ENCODE data around the gene MLNR.

Gene MLNR

DNA sequence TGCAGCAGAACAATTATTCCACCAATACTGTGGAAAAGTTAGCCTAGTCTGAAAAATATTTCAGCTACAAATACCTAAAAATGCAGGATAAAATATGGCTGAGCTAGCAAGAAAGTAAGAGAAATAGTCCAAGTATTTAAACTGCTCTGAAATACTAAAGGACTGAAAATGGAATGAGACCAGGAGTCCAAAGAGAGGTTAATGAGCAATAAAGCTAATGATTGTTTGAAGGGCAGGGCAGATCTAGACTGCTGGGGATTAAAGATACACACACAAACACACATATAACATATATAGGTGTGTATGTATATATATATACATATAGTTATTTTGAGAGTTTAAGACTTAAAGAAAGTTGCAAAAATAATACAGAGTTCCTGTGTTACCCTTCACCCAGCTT lies 25.0 kb downstream of the MLNR start (continued):
- TF ChIP-seq, protein P1, sequence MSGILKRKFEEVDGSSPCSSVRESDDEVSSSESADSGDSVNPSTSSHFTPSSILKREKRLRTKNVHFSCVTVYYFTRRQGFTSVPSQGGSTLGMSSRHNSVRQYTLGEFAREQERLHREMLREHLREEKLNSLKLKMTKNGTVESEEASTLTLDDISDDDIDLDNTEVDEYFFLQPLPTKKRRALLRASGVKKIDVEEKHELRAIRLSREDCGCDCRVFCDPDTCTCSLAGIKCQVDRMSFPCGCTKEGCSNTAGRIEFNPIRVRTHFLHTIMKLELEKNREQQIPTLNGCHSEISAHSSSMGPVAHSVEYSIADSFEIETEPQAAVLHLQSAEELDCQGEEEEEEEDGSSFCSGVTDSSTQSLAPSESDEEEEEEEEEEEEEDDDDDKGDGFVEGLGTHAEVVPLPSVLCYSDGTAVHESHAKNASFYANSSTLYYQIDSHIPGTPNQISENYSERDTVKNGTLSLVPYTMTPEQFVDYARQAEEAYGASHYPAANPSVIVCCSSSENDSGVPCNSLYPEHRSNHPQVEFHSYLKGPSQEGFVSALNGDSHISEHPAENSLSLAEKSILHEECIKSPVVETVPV (CRISPR knock-in tag; IDR thresholded peaks at IDR 0.05): no peak
- no peak for TF ChIP-seq ESRRG (CRISPR knock-in tag; IDR thresholded peaks at IDR 0.05)
- TF ChIP-seq ARNTL (CRISPR knock-in tag; IDR thresholded peaks at IDR 0.05; ENCODE audit: borderline replicate concordance, low read depth): no peak
- TF ChIP-seq ZC3H10 (CRISPR knock-in tag; IDR thresholded peaks at IDR 0.05): no peak
- TF ChIP-seq ZFP3 (CRISPR knock-in tag; IDR thresholded peaks at IDR 0.05): no peak

DNA sequence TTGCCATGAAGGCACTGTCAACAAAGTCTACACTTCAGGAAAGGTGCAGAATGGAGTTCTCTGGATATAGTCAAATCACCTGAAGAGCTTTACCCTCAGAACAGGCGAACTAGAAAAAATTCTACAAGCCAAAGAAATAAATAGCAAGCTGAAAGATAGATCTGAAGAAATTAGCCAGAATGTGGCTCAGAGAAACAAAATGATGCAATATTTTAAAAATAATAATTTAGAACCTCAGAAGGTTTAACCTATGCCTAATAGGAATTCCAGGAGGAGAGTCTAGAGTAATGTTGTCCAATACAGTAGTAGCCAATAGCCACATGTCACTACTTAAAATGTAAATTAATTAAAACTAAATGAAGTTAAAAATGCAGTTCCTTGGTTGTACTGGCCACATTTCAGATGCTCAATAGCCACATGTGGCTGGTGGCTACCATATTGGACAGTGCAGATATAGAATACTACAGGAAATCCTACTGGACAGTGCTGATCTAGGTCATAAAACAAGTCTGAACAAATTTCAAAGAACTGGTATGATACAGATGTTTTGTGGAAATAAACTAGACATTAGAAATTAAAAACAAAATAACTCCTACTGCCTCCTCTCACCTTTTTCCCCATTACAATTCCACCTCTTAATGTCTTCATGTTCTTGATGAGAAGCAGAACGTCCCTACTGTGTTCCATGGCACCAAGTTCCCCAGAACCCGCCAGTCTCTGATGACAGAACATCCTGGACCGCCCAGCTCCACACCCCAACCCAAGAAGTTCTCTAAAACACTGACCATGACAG lies 26.9 kb downstream of the MLNR start:
- ATAC-seq: peak; percentile 52
- TF ChIP-seq BACH2 (CRISPR knock-in tag; IDR thresholded peaks at IDR 0.05; ENCODE audit: borderline replicate concordance) (no peak), RARB (CRISPR knock-in tag; IDR thresholded peaks at IDR 0.05) (no peak), ZNF565 (CRISPR knock-in tag; conservative IDR thresholded peaks at IDR 0.05; ENCODE audit: low read depth) (no peak), ARNTL (CRISPR knock-in tag; IDR thresholded peaks at IDR 0.05; ENCODE audit: borderline replicate concordance, low read depth) (no peak), ZFP3 (CRISPR knock-in tag; IDR thresholded peaks at IDR 0.05) (no peak), ZNF8 (CRISPR knock-in tag; IDR thresholded peaks at IDR 0.05) (no peak), ZFP30 (CRISPR knock-in tag; IDR thresholded peaks at IDR 0.05) (no peak), GLIS3 (CRISPR knock-in tag; IDR thresholded peaks at IDR 0.05) (no peak), TCF4 (CRISPR knock-in tag; IDR thresholded peaks at IDR 0.05; ENCODE audit: borderline replicate concordance) (no peak)
- TF ChIP-seq, protein P2, sequence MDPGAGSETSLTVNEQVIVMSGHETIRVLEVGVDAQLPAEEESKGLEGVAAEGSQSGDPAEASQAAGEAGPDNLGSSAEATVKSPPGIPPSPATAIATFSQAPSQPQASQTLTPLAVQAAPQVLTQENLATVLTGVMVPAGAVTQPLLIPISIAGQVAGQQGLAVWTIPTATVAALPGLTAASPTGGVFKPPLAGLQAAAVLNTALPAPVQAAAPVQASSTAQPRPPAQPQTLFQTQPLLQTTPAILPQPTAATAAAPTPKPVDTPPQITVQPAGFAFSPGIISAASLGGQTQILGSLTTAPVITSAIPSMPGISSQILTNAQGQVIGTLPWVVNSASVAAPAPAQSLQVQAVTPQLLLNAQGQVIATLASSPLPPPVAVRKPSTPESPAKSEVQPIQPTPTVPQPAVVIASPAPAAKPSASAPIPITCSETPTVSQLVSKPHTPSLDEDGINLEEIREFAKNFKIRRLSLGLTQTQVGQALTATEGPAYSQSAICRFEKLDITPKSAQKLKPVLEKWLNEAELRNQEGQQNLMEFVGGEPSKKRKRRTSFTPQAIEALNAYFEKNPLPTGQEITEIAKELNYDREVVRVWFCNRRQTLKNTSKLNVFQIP (CRISPR knock-in tag; IDR thresholded peaks at IDR 0.05; ENCODE audit: borderline replicate concordance, low read depth): no peak
- TF ChIP-seq, protein P3, sequence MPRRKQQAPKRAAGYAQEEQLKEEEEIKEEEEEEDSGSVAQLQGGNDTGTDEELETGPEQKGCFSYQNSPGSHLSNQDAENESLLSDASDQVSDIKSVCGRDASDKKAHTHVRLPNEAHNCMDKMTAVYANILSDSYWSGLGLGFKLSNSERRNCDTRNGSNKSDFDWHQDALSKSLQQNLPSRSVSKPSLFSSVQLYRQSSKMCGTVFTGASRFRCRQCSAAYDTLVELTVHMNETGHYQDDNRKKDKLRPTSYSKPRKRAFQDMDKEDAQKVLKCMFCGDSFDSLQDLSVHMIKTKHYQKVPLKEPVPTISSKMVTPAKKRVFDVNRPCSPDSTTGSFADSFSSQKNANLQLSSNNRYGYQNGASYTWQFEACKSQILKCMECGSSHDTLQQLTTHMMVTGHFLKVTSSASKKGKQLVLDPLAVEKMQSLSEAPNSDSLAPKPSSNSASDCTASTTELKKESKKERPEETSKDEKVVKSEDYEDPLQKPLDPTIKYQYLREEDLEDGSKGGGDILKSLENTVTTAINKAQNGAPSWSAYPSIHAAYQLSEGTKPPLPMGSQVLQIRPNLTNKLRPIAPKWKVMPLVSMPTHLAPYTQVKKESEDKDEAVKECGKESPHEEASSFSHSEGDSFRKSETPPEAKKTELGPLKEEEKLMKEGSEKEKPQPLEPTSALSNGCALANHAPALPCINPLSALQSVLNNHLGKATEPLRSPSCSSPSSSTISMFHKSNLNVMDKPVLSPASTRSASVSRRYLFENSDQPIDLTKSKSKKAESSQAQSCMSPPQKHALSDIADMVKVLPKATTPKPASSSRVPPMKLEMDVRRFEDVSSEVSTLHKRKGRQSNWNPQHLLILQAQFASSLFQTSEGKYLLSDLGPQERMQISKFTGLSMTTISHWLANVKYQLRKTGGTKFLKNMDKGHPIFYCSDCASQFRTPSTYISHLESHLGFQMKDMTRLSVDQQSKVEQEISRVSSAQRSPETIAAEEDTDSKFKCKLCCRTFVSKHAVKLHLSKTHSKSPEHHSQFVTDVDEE (CRISPR knock-in tag; IDR thresholded peaks at IDR 0.05): no peak

DNA sequence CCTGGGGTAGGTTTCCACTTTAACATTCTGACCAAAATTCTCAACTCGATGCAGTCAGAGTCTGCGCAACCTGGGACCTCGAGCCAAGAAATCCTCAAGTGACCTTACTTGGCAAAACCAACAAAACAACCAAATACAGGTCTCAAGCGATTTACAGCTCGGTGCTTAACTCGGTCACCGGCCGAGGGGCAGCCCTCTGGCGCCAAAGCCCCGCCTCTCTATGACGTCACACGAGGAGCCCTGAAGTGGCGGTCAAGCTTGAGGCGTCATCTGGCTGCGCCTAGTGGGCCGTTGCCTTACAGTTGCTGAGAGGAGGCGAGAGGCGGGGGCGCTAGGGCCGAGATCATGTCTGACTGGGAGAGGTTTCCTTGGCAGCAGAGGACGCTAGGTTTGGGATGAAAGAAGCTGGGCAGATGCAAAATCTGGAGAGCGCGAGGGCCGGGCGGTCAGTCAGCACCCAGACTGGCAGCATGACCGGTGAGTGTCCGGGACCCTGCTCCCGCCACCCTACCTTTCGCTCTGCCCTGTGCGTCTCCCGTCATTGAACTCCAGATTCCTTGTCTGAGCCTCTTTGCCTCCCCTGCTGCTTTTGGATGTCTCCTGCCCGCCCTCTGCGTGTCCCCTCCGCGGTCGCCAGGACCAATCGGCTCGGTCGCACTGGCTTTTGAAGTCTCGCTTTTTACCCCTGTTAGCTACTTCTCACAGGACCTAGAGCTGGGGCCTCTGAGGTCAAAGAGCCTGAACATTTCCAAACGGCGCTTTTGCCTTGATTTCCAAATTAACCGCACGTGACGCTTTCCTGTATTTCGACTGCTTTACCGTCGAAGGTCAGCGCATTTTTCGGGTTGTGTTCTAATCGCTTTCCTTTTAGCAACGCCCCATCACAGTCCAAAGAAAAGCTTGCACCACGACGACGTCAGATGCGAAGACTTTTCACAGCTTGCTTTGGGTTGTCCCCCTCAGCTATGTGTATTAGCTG lies 27.8 kb downstream of the MLNR start, which contains the start of gene CDADC1:
Gene CDADC1 (plus strand): TSS at position 283 of the 979 bp plus-strand sequence. CDS start 113 bp downstream, at position 396.
- TF ChIP-seq ESRRG (CRISPR knock-in tag; IDR thresholded peaks at IDR 0.05) (no peak), ZFP3 (CRISPR knock-in tag; IDR thresholded peaks at IDR 0.05) (0 out of 2 replicates have a peak, but pooled peaks have one; percentile 27), ZNF565 (CRISPR knock-in tag; conservative IDR thresholded peaks at IDR 0.05; ENCODE audit: low read depth) (0 out of 2 replicates have a peak, but pooled peaks have one; percentile 31)
- TF ChIP-seq, protein P3 (CRISPR knock-in tag; IDR thresholded peaks at IDR 0.05): no peak
- peak; percentile 95 for ATAC-seq

DNA sequence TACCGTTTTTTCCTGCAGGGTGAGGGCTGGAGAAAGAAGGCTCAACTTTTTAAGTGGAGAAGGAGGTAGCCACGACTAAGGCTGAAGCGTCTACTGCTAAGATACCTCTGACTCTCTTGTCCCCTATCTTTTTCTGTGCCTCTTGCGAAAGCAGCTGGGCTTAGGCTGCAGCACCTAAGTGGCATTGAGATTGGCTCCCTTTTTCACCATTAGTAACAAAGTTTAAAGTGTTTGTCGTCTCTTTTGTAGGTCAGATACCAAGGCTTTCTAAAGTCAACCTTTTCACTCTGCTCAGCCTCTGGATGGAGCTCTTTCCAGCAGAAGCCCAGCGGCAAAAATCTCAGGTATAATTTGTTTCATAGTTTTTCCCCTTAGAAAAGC lies 28.5 kb downstream of the MLNR start:
- ATAC-seq: peak; percentile 52
- no peak for TF ChIP-seq SNAI2 (CRISPR knock-in tag; IDR thresholded peaks at IDR 0.05)
- TF ChIP-seq BACH2 (CRISPR knock-in tag; IDR thresholded peaks at IDR 0.05; ENCODE audit: borderline replicate concordance): no peak
- TF ChIP-seq, protein P4, sequence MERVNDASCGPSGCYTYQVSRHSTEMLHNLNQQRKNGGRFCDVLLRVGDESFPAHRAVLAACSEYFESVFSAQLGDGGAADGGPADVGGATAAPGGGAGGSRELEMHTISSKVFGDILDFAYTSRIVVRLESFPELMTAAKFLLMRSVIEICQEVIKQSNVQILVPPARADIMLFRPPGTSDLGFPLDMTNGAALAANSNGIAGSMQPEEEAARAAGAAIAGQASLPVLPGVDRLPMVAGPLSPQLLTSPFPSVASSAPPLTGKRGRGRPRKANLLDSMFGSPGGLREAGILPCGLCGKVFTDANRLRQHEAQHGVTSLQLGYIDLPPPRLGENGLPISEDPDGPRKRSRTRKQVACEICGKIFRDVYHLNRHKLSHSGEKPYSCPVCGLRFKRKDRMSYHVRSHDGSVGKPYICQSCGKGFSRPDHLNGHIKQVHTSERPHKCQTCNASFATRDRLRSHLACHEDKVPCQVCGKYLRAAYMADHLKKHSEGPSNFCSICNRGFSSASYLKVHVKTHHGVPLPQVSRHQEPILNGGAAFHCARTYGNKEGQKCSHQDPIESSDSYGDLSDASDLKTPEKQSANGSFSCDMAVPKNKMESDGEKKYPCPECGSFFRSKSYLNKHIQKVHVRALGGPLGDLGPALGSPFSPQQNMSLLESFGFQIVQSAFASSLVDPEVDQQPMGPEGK (CRISPR knock-in tag; IDR thresholded peaks at IDR 0.05; ENCODE audit: borderline replicate concordance): no peak
- TF ChIP-seq ZNF565 (CRISPR knock-in tag; conservative IDR thresholded peaks at IDR 0.05; ENCODE audit: low read depth): no peak
- TF ChIP-seq ARNTL (CRISPR knock-in tag; IDR thresholded peaks at IDR 0.05; ENCODE audit: borderline replicate concordance, low read depth): no peak
- TF ChIP-seq CSDC2 (CRISPR knock-in tag; IDR thresholded peaks at IDR 0.05): no peak
- no peak for TF ChIP-seq ZNF70 (CRISPR knock-in tag; IDR thresholded peaks at IDR 0.05)
- TF ChIP-seq, protein P1 (CRISPR knock-in tag; IDR thresholded peaks at IDR 0.05): no peak
- TF ChIP-seq RARB (CRISPR knock-in tag; IDR thresholded peaks at IDR 0.05): no peak
- TF ChIP-seq TOX (CRISPR knock-in tag; IDR thresholded peaks at IDR 0.05; ENCODE audit: borderline replicate concordance): no peak
